ENCODE results near the gene FBXO5. TPM values are rescaled to one million over a fixed set of nuclear protein-coding genes. Genes with fewer than 3 reads are reported as not detected.
A peak's percentile ranks its signal among the peaks of the same experiment; 100 is the strongest.

Gene FBXO5
- total and polyA plus RNA-seq, 9 of the 15 experiments (the other 6 are each of a cell fraction or from before 2014, with no cell fraction given) = 17.8 to 89.3 (median 62.9) TPM

GRCh38 chr6:152984513-152984872 is 1.7 kb upstream of the FBXO5 start (continued):
- TF ChIP-seq MTA1 (IDR thresholded peaks at IDR 0.05; ENCODE audit: borderline replicate concordance) (peak; percentile 13; the same call in 1 of the 2 replicates), FOSL1 (tag; conservative IDR thresholded peaks at IDR 0.05) (peak; percentile 84), ZNF282 (CRISPR knock-in tag; IDR thresholded peaks at IDR 0.05) (no peak), GTF2E2 (tag; IDR thresholded peaks at IDR 0.05) (0 out of 2 replicates have a peak, but pooled peaks have one; percentile 60), ZBTB40 (IDR thresholded peaks at IDR 0.05) (peak; percentile 61), ZBTB40 (CRISPR knock-in tag; IDR thresholded peaks at IDR 0.05) (no peak), HES1 (IDR thresholded peaks at IDR 0.05; ENCODE audit: low read depth) (0 out of 2 replicates have a peak, but pooled peaks have one; percentile 13), TRIM25 (IDR thresholded peaks at IDR 0.05; ENCODE audit: borderline replicate concordance) (peak; percentile 42; the same call in 1 of the 2 replicates), NCOR1 (IDR thresholded peaks at IDR 0.05) (0 out of 2 replicates have a peak, but pooled peaks have one; percentile 21), HLTF (IDR thresholded peaks at IDR 0.05) (no peak), ARID2 (IDR thresholded peaks at IDR 0.05) (peak; percentile 51; the same call in 1 of the 2 replicates), SAFB2 (IDR thresholded peaks at IDR 0.05; ENCODE audit: borderline replicate concordance, low read depth, low read length, severe bottlenecking) (no peak), THAP12 (CRISPR knock-in tag; IDR thresholded peaks at IDR 0.05) (peak; percentile 25; the same call in 1 of the 2 replicates), TAF9B (IDR thresholded peaks at IDR 0.05; ENCODE audit: partially characterized antibody) (no peak), ZNF511 (CRISPR knock-in tag; IDR thresholded peaks at IDR 0.05) (no peak)
